CD4-positive, alpha-beta T cell treated with Interleukin-17A for 1 hour (primary cell): ENCODE results near the gene ROCK2.
"Not testable (repeated sequence)": the region's sequence is repeated elsewhere in the genome, so short reads cannot be mapped to it uniquely, and the experiment has no call there.

Experiments used
- DNase-seq: peaks from one replicate; pipeline ENCODE4 v3.0.0-alpha.2; 2020

ROCK2 gene

DNA sequence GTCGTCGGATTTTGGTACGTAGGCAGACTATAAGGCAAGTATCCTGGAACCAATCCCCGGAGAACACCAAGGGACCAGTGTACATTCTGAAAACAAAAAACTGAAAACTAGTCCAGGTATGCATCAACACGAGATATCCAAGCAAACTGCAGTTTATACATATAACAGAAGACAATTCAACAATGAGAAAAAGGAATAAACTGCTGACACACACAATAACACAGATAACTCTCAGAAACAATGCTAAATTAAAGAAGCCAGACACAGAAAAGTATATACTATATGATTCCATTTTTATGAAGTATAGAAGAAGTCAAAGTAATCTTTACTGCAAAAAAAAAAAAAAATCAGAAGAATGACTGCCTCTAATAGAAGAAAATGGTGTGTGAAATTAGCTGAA is 5.9 kb downstream of the ROCK2 start:
- DNase-seq: no peak

DNA sequence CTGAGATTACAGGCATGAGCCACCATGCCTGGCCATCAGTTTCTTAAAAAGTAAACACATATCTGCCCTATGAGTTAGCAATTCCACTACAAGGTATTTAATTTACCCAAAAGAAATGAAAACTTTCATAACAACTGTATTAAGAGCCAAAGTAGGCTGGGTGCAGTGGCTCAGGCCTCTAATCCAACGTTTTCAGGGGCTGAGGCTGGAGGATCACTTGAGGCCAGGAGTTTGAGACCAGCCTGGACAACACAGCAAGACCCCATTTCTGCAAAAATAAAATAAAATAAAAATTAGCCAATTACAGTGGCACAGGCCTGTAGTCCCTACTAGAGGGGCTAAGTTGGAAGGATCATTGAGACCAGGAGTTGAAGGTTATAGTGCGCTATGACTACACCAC is 6.5 kb downstream of the ROCK2 start:
- DNase-seq: no peak

DNA sequence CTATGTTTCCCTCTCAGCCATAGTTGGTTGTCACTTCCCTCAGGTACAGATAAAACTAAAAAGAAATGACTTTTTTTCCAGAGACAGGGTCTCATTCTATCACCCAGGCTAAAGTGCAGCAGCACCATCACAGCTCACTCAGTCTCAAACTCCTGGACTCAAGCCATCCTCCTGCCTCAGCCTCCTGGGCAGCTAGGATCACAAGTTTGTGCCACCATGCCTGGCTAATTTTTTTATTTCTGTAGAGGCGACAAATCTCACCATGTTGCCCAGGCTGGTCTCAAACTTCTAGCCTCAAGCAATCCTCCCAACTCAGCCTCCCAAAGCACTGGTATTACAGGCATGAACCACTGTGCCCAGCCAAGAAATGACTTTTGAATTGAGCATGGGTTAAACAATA is 8.2 kb downstream of the ROCK2 start:
- no peak for DNase-seq

DNA sequence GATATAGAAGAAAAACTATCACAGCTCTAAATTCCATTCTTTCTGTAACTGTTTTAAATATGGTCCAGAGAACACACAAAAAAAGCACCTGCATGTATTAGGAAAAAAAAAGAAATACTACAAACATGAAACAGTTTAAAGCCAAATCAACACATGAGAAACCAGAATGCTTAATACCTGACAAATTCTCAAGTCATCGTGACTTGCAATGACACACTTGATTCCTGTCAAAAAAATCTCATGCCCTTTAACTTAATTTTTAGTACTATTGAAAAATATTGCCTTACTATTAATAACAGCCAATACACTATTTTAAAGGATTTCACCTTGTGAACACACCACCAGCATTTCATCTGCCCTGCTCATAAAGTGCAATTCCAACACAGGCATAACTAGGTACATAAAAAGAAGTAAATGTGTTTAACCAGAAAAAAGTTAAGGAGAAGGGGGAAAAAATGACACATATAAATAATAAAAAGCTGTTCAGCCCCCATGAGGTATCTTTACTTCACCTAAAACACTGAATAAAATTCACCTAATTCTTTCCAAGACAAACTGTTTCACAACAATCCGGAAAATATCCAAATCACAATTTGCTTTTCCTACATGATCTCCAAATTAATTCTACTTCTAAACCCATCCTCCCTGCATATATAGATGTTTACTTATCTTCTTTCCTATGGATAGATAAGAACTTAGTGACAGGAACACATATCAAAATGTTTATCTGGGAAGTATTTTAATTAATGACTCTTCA is 10.8 kb downstream of the ROCK2 start:
- DNase-seq: no peak

DNA sequence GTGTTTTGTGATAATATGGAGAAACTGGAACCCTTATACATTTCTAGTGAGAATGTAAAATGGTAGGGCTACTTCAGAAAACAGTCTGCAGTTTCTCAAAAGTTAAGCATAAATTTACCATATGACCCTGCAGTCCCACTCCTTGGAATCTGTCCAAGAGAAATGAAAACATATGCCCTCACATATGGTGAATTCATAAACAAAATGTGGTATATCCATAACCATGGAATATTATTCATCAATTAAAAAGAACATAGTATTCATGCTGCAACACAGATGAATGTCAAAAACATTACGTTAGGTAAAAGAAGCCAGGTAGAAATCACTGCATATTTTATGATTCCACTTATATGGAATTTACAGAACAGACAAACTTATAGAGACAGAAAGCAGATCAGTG is 11.8 kb downstream of the ROCK2 start:
- DNase-seq: no peak

DNA sequence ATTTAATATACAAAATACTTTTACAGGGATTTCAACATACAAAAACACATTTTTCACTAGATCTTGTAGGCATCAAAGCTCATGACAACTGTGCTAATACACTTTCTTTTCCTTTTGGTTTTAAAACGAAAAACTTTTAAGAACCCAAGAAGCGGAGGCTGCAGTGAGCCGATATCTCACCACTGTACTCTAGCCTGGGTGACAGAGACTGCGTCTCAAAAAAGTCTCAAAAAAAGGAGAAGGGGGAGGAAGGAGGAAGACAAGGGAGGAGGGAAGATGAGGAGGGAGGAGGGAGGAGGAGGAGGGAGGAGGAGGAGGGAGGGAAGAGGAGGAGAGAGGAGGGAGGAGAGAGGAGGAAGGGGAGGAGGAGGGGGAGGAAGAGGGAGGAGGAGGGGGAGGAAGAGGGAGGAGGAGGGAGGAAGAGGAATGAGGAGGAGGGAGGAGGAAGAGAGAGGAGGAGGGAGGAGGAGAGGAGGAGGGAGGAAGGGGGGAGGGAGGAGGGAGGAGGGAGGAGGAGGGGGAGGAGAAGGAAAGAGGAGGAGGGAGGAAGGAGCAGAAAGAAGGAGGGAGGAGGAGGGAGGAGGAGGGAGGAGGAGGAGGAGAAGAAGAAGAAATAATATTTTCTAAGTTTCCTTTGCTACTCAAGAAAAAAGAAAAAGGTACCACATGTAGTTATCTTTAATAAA is 13.8 kb downstream of the ROCK2 start:
- DNase-seq: no peak

DNA sequence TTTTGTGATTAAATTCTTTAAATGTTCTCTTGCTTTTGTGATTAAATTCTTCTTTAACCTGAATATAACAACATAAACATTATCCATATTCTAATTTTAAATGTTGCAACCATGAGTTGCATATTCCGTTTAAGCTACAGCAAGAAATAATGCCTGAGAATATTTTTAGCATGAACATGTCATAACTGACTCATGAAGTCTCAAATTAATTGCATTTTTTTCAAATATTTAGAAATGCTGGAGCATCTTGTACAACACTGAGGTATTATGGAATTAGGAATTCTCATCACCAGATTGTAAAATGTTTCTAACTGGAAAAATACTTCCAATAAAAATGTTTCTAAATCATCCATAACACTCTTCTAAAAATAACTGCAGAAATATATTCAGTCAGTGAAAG is 14.7 kb downstream of the ROCK2 start:
- DNase-seq: no peak

DNA sequence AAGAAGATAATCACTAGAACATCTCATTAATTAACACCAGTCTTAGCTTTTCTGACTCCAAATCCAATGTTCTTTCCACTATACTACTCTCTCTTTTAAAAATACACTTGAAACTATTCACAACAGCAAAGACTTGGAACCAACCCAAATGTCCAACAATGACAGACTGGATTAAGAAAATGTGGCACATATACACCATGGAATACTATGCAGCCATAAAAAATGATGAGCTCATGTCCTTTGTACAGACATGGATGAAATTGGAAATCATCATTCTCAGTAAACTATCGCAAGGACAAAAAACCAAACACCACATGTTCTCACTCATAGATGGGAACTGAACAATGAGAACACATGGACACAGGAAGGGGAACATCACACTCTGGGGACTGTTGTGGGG is 15.9 kb downstream of the ROCK2 start:
- DNase-seq: not testable (repeated sequence)

DNA sequence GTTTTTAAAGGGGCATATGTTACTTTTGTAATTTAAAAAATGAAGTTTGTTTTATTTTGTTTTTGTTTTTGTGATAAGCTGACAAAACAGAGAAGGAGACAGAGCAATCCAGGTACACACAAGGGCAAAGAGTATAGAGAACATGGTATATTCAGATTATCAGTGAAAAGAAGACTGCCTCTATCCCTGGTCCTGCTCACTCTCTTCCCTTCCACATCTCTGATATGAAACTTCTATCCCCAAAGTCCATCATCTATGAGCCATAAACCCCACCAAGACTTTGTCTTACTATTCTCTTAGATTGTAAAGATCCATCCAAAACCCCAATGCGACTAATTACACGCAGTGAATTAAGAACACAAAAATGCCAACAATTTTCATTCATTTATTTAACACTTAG is 16.6 kb downstream of the ROCK2 start:
- no peak for DNase-seq

DNA sequence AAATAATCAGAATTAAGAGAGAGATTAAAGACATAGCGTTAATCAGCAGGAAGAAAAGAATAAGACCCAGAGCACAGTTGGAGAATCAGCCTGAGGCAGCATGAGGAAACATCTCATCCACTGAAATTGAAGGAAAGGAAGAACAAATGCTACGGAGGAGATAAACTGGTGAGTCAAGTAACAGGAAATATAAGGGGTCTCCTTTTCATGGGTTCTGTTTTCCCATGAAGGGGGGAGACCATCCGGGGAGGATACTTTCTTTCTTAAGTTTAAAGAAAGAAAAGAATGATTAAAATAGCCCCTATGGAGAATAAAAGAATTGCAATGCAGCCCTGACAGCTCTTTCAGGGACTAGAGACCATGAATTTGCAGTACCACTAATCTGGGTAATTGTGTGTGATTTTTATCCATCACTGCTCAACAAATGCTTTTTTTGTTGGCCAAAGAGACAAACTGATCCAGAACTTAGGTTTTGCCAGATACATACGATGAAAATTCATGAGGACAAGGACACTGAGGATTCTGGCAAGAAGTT is 17.7 kb downstream of the ROCK2 start:
- no peak for DNase-seq

DNA sequence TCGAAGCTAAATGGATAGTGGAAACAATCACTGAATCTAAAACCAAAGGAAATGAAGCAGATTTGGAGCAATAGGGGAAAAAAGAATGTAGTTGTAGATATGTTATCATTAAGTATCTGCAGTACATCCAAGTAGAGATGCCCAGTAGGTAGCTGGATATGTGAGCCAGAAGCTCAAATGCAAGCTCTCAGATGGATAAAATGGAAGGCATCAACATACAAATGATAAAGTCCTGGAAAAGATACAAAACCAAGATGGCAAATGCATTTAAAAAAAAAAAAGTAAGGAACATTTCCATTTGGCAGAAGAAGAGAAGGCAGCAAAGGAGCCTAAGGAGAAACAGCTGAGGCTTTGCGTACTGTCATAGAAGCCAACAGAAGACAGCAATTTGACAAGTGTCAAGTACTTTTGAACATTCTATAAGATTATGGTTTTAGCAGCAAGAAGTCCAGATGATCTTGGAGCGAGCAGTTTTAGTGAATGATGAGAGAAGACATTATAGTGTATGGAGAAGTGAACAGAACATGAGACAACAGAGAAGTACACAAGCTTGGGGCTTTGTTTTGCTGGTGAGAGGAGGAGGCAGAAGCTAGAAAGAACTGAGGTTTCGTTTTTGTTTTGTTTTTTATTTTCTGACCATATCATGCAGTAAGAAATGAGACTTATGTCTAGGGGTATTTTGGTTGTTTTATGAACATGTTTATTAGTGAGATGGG is 18.3 kb downstream of the ROCK2 start:
- no peak for DNase-seq

DNA sequence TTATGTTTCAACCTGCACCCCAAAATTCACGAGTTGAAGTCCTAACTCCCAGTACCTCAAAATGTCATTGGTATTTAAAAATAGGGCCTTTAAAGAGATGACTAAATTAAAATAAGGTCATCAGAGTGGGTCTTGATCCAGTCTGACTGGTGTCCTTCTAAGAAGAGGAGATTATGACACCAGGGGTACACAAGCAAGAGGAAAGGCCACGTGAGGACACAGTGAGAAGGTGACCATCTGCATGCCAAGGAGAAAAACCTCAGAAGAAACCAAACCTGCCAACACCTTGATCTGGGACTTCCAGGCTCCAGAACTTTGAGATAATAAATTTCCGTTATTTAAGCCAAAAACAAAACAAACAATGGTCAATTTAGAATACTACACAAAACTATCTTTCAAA is 22.6 kb downstream of the ROCK2 start:
- no peak for DNase-seq

DNA sequence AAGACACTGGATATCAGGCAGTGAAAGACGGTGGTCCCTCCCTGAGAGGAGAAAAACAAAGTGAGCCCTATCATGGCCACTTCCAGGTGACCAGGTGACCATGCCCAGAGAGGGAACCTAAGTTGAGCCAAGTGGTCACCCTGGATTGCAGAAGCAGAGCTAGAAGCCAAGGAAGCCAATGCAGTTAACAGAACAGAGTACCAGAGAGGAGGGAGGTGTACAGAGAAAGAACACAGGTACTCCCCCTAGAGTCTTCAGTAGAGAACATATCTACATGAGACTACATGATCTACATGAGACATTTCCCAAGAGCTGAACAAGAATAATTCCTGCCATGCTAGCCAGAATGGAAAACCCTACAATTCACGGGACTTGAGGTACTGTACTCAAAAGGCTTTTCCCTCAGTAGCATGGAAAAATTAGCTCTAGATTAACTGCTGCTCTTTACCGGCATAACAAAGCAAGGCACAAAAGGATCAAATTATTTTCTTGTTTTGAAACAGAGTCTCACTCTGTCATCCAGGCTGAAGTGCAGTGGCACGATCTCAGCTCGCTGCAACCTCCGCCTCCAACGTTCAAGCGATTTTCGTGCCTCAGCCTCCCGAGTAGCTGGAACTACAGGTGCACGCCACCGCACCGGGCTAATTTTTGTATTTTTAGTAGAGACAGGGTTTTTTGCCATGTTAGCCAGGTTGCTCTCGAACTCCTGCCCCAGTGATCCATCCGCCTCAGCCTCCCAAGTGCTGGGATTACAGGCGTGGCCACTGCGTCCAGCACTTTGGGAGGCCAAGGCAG is 23.5 kb downstream of the ROCK2 start:
- DNase-seq: no peak

DNA sequence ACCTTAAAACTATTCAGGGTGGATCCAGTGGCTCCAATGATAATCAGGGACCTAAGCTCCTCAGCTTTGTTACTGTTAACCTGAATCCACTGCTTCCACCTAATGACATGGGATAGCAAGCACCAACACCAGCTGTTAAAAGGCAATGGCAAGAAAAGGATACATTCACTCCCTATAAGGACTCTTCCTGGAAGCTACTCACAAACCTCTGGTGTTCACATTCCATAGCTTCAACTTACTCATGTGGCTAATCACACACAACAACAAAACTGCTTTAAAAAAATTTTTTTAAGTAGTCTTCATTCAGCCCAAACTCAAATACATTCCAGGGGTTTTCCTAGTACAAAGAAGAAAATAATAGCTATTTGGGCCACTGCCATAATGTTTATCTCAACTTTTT is 24.5 kb downstream of the ROCK2 start:
- DNase-seq: no peak

DNA sequence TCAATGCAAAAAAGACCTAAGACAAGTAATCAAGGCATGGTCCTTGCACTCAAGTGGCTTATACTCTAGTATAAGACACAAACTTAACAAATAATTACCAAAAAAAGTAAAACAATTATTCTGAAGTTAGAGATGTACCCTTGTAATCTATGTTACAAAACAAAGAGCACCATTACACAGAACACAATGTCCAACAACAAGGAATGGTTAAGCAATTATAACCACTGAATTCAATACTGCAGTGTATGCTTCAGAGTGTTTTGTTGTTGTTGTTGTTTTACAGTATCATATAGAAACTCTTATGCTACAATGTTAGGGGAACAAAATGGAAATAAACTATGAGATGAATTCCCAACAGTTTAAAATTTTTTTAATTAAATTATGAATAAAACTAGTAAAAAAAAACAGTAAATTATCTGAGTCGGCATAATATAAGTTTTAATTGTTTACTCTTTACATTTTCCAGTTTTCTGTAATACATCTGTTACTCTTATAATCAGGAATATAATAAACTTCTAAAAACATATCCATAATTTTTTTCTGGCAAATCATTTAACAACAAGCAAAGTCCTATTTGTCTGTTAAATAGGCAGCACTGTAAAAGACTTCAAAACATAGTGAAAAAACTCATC is 29.2 kb downstream of the ROCK2 start:
- DNase-seq: no peak

DNA sequence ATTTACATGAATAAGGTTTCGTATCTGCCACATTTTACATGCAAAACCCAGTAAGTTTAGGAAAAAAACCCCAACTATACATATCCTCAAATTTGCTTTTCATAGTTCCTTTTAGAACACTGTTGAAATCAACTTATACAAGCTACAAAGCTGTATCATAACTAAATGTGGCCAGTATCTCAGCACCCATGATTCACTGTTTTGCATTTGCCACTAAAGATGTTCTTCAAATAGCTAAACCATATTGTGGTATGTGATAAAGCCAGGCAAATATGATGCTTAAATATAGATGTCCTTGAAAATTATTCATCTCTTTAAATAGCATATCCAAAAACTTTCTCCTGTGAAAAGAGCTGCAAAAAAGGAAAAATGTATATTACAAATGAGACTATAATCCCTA is 29.9 kb downstream of the ROCK2 start:
- DNase-seq: no peak

DNA sequence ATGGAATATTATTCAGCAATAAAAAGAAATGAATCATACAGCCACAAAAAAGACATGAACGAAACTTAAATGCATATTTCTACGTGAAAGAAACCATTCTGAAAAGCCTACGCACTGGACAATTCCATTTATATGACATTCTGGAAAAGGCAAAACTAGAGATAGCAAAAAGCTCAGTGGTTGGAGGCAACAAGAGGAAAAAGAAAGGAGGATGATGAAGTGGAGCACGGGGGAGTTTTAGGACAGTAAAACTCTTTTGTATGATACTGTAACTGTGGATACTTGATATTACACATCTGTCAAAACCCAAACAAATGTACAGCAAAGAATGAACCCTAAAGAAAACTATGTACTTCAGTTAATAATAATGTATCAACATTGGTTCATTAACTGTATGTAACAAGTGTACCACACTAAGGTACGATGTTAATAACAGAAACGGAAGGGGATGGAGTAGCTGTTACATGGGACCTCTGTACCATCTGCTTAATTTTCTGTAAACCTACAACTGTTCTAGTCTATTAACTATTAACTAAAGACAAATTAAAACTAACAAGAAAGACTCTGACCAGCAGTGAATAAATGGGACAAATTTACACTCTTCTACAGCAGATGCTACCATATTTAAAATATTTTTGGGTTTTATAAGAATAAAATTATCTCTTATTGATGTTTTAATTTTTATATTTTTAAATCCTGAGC is 31.5 kb downstream of the ROCK2 start:
- DNase-seq: no peak

DNA sequence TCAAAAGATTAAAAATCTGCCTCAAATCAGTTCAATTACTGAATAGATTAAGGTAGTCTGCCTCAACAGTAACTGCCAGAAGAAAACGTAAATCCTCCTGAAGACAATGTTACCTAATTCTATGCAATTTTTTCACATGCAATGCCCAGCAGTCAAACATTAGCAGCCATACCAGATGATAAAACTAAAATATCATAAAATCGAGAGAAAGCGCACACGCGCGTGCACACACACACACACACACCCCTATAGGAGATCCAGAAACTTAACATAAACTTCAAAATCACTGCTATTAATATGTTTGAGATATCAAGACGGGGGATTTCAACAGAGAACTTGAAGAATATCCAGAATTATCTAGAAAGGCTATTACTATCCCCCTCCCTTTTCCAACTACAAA is 32.9 kb downstream of the ROCK2 start:
- DNase-seq: no peak

DNA sequence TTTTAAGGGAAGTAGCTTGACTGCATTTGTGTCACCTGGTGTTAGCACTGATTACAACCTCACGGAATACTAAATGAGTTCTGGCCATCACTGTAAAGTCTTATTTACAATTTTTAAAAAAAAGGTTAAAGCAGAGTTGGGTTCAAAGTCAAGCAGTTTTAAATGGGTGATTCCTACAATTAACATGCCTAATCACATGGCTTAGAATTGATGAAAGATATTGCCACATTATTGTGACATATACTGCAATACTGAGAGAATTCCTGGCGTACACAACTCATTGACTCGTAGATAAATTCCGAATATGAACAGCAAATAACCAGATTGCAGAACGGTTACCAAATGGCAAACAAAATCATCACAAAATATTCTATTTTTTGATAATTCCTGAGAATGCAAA is 34.2 kb downstream of the ROCK2 start:
- DNase-seq: no peak

DNA sequence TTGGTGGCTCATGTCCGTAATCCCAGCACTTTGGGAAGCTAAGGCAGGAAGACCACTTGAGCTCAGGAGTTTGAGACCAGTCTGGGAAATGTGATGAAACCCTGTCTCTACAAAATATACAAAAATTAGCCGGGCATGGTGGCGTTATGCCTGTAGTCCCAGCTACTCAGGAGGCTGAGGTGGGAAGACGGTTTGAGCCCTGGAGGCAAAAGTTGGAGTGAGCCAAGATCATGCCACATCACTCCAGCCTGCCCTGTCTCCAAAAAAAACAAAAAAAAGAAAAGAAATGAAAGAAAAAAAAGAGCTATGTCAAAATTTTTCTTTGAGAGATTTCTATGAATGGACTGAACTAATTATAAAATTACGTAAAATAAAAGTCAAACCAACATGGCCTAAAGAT is 34.7 kb downstream of the ROCK2 start:
- no peak for DNase-seq

DNA sequence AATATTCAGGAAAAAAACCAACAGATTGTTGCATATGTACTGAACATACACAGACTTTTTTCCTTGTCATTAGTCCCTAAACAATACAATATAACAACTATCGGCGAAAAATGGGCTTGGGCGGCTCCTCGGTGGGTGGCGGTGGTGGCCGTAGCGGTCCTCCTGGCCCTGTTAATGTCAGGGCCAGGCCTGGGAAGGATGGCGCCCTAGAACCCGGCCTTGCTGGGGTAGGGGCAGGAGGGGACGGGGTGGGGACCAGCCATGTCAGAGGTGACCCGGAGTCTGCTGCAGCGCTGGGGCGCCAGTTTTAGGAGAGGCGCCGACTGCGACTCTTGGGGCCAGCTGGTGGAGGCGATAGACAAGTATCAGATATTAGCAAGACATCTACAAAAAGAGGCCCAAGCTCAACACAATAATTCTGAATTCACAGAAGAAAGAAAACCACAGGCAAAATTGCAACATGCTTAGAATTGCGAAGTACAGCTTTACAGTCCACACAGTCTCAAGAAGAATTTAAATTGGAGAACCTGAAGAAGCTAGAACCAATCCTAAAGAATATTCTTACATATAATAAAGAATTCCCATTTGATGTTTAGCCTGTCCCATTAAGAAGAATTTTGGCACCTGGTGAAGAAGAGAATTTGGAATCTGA is 36.5 kb downstream of the ROCK2 start:
- no peak for DNase-seq
